HUES6 (cell line): ENCODE measurements around the gene ETV1.

ENCODE experiments used
- H3K27ac ChIP-seq: 2 replicates; pipeline ENCODE4 v1.7.0; 2013; ENCODE audit warnings: low read depth, mild to moderate bottlenecking, low read length, inconsistent platforms
- H3K27me3 ChIP-seq: 2 replicates; pipeline ENCODE4 v1.6.1; 2013; ENCODE audit warnings: low read length; ENCODE audit not compliant: control insufficient read depth, insufficient read depth
- H3K36me3 ChIP-seq: 2 replicates; pipeline ENCODE4 v1.6.1; 2013; ENCODE audit warnings: low read length; ENCODE audit not compliant: control insufficient read depth, insufficient read depth
- H3K4me1 ChIP-seq: 2 replicates; pipeline ENCODE4 v1.6.1; 2013; ENCODE audit warnings: low read length; ENCODE audit not compliant: control insufficient read depth, insufficient read depth
- H3K4me3 ChIP-seq: 2 replicates; pipeline ENCODE4 v1.5.1; 2013; ENCODE audit warnings: low read depth, low read length
- H3K9ac ChIP-seq: one replicate; pipeline ENCODE4 v1.6.1; 2013; ENCODE audit warnings: mild to moderate bottlenecking, low read length
- H3K9me3 ChIP-seq: 2 replicates; pipeline ENCODE4 v1.6.1; 2013; ENCODE audit warnings: low read depth, low read length; ENCODE audit not compliant: control insufficient read depth, insufficient read depth

ETV1 gene

GRCh38 chr7:13984831-13985685, 4.4 kb downstream of the ETV1 start:
- Histone ChIP-seq H3K4me1 (peaks cover 58% of the 10 kb centered on the region), H3K27ac (peak overlapping the region; percentile 89), H3K27me3 (no peaks in the 10 kb centered on the region), H3K4me3 (peak overlapping the region; percentile 71), H3K9ac (peak overlapping the region; percentile 26), H3K9me3 (no peaks in the 10 kb centered on the region), H3K36me3 (no peaks in the 10 kb centered on the region)

- Histone ChIP-seq H3K4me3 (0 out of 2 replicates have a peak overlapping the region, but pooled peaks have one; percentile 71), H3K4me1 (peaks cover 66% of the 10 kb centered on the region), H3K9me3 (no peaks in the 10 kb centered on the region), H3K36me3 (no peaks in the 10 kb centered on the region), H3K9ac (no peak overlapping the region), H3K27ac (peak overlapping the region; percentile 89; the same call in 1 of the 2 replicates), H3K27me3 (no peaks in the 10 kb centered on the region)
Measured at GRCh38 chr7:13984061-13984460, 5.4 kb downstream of the ETV1 start.

- no peak overlapping the region for H3K4me3 ChIP-seq
- H3K4me1 ChIP-seq = peaks cover 70% of the 10 kb centered on the region
- no peak overlapping the region for H3K9ac ChIP-seq
- no peaks in the 10 kb centered on the region for H3K36me3 ChIP-seq
- no peaks in the 10 kb centered on the region for H3K27me3 ChIP-seq
- peak overlapping the region; percentile 89; the same call in 1 of the 2 replicates for H3K27ac ChIP-seq
- H3K9me3 ChIP-seq = no peaks in the 10 kb centered on the region
Measured at GRCh38 chr7:13982940-13983677, 6.4 kb downstream of the ETV1 start.

GRCh38 chr7:13981070-13981469, 8.4 kb downstream of the ETV1 start:
- Histone ChIP-seq H3K27ac (0 out of 2 replicates have a peak overlapping the region, but pooled peaks have one; percentile 1), H3K4me3 (no peak overlapping the region), H3K9me3 (no peaks in the 10 kb centered on the region), H3K36me3 (peaks cover 11% of the 10 kb centered on the region), H3K9ac (no peak overlapping the region), H3K4me1 (peaks cover 62% of the 10 kb centered on the region), H3K27me3 (no peaks in the 10 kb centered on the region)

- Histone ChIP-seq H3K4me3 (no peak overlapping the region), H3K9ac (no peak overlapping the region), H3K4me1 (peaks cover 57% of the 10 kb centered on the region), H3K9me3 (no peaks in the 10 kb centered on the region), H3K27ac (peak overlapping the region; percentile 56; the same call in 1 of the 2 replicates), H3K36me3 (peaks cover 17% of the 10 kb centered on the region), H3K27me3 (no peaks in the 10 kb centered on the region)
Measured at GRCh38 chr7:13980474-13980873, 9.0 kb downstream of the ETV1 start.

GRCh38 chr7:13979671-13980435, 9.6 kb downstream of the ETV1 start:
- no peaks in the 10 kb centered on the region for H3K27me3 ChIP-seq
- H3K36me3 ChIP-seq = peaks cover 21% of the 10 kb centered on the region
- no peak overlapping the region for H3K9ac ChIP-seq
- peak overlapping the region; percentile 4; the same call in 1 of the 2 replicates for H3K4me3 ChIP-seq
- H3K9me3 ChIP-seq = no peaks in the 10 kb centered on the region
- H3K4me1 ChIP-seq = peaks cover 51% of the 10 kb centered on the region
- peak overlapping the region; percentile 56; the same call in 1 of the 2 replicates for H3K27ac ChIP-seq

- no peak overlapping the region for H3K4me3 ChIP-seq
- no peak overlapping the region for H3K27ac ChIP-seq
- no peaks in the 10 kb centered on the region for H3K9me3 ChIP-seq
- peaks cover 42% of the 10 kb centered on the region for H3K36me3 ChIP-seq
- no peaks in the 10 kb centered on the region for H3K27me3 ChIP-seq
- H3K9ac ChIP-seq = no peak overlapping the region
- peaks cover 27% of the 10 kb centered on the region for H3K4me1 ChIP-seq
Measured at GRCh38 chr7:13976594-13976993, 12.9 kb downstream of the ETV1 start.

- Histone ChIP-seq H3K27me3 (no peaks in the 10 kb centered on the region), H3K36me3 (no peaks in the 10 kb centered on the region), H3K9me3 (no peaks in the 10 kb centered on the region), H3K4me1 (peaks cover 7% of the 10 kb centered on the region; the same call in 1 of the 2 replicates), H3K27ac (no peak overlapping the region), H3K9ac (no peak overlapping the region), H3K4me3 (no peak overlapping the region)
Measured at GRCh38 chr7:13965077-13965476, 24.4 kb downstream of the ETV1 start.

- no peak overlapping the region for H3K4me3 ChIP-seq
- no peaks in the 10 kb centered on the region for H3K27me3 ChIP-seq
- H3K36me3 ChIP-seq = no peaks in the 10 kb centered on the region
- no peaks in the 10 kb centered on the region for H3K9me3 ChIP-seq
- H3K27ac ChIP-seq = no peak overlapping the region
- no peak overlapping the region for H3K9ac ChIP-seq
- peaks cover 7% of the 10 kb centered on the region; the same call in 1 of the 2 replicates for H3K4me1 ChIP-seq
Measured at GRCh38 chr7:13963925-13964324, 25.5 kb downstream of the ETV1 start.

GRCh38 chr7:13955494-13955893, 34.0 kb downstream of the ETV1 start:
- Histone ChIP-seq H3K27me3 (no peaks in the 10 kb centered on the region), H3K9ac (no peak overlapping the region), H3K4me3 (no peak overlapping the region), H3K4me1 (peaks cover 2% of the 10 kb centered on the region; the same call in 1 of the 2 replicates), H3K27ac (no peak overlapping the region), H3K36me3 (peaks cover 6% of the 10 kb centered on the region), H3K9me3 (no peaks in the 10 kb centered on the region)
